GM19468 (cell line): ENCODE measurements around the gene TMEM39A.

ENCODE experiments used
- ATAC-seq: cut with Tn5 transposase; IDR thresholded peaks from one replicate; pipeline ENCODE4 v1.9.1; 2021; ENCODE audit warnings: mild to moderate bottlenecking, moderate library complexity, moderate number of reproducible peaks; ENCODE audit not compliant: unreplicated experiment; ENCODE audit errors: extremely low read depth

Gene TMEM39A

GRCh38 chr3:119402791-119403190 is 60.6 kb downstream of the TMEM39A start:
- ATAC-seq: no peak

- no peak for ATAC-seq
Observed at GRCh38 chr3:119401503-119402440, 61.6 kb downstream of the TMEM39A start.

- no peak for ATAC-seq
Observed at GRCh38 chr3:119401069-119401468, 62.3 kb downstream of the TMEM39A start.

- no peak for ATAC-seq
Observed at GRCh38 chr3:119400466-119400865, 62.9 kb downstream of the TMEM39A start.

GRCh38 chr3:119396870-119397269 is 66.5 kb downstream of the TMEM39A start:
- no peak for ATAC-seq

- ATAC-seq: no peak
Observed at GRCh38 chr3:119395923-119396358, 67.5 kb downstream of the TMEM39A start.

GRCh38 chr3:119388577-119388976 is 74.8 kb downstream of the TMEM39A start:
- ATAC-seq: no peak

GRCh38 chr3:119382134-119382533 is 81.3 kb downstream of the TMEM39A start:
- ATAC-seq: no peak

GRCh38 chr3:119380697-119381096 is 82.7 kb downstream of the TMEM39A start:
- ATAC-seq: no peak
